Measurements from ENCODE around the gene SLX4IP.

DNA sequence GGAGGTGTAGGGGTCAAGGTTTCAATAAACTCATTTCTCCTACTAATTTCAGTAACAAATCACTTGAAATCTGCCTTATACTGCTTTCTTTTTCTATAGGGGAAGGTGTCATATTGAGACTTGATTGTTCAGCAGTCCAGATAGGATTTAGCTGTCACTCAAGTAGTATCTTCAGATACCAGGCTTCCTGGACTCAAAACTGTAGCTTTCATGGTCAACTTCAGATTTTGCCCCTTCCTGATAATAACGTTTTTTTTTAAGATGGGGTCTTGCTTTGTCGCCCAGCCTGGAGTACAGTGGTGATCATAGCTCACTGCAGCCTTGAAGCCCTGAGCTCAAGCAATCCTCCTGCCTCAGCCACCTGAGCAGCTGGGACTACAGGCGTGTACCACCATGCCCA lies 160.9 kb downstream of the SLX4IP start:
- TF ChIP-seq TAF1 (IDR thresholded peaks at IDR 0.05; ENCODE audit: borderline replicate concordance, low read depth, low read length) (no peak), POLR2A (IDR thresholded peaks at IDR 0.05; ENCODE audit: low read depth, low read length) (no peak), POLR2AphosphoS5 (IDR thresholded peaks at IDR 0.05; ENCODE audit: low read depth, low read length) (no peak)

All from GM12892 (cell line).